Thoracic aorta (tissue), 2 donors: Measurements from ENCODE around the gene CCER1. TPM values are rescaled to one million over a fixed set of nuclear protein-coding genes. Genes with fewer than 3 reads are reported as not detected.

Experiments
- ATAC-seq: fragments of 150-250 bp; one replicate; pipeline ENCODE4 v1.8.0; 2017; ENCODE audit warnings: low read depth; ENCODE audit not compliant: insufficient number of reproducible peaks, low FRiP score
- DNase-seq: peaks from one replicate; pipeline ENCODE4 v3.0.0-alpha.2; 2020; ENCODE audit warnings: low spot score
- H3K27ac ChIP-seq, 2 donors: fragments of 200-600 bp; sonication (generic); 1 replicate in 1 of 2; 2 replicates in 1 of 2; pipeline ENCODE4 v1.5.1; 2016; ENCODE audit warnings: mild to moderate bottlenecking in 2 of 2, moderate library complexity in 2 of 2
- H3K27me3 ChIP-seq: fragments of 200-600 bp; sonication (generic); replicated peaks from 2 replicates; pipeline ENCODE4 v1.6.0; 2016; ENCODE audit warnings: mild to moderate bottlenecking; ENCODE audit not compliant: insufficient read depth
- H3K36me3 ChIP-seq: fragments of 200-600 bp; sonication (generic); one replicate; pipeline ENCODE4 v1.5.1; 2016
- H3K4me1 ChIP-seq, 2 donors: fragments of 200-600 bp; sonication (generic); 1 replicate in 1 of 2; 2 replicates in 1 of 2; pipeline versions ENCODE4 v1.5.1 to v1.6.0; 2016; ENCODE audit warnings: low read depth in 2 of 2, mild to moderate bottlenecking in 1 of 2; ENCODE audit not compliant: control insufficient read depth in 1 of 2
- H3K4me3 ChIP-seq: fragments of 200-600 bp; sonication (generic); 2 replicates; pipeline ENCODE4 v1.5.1; 2016; ENCODE audit warnings: mild to moderate bottlenecking
- H3K9me3 ChIP-seq: fragments of 200-600 bp; sonication (generic); 2 replicates; pipeline ENCODE4 v1.5.1; 2016
- CTCF ChIP-seq: fragments of 200-600 bp; sonication (generic); IDR thresholded peaks from one replicate; pipeline ENCODE4 v1.5.1; 2019; ENCODE audit warnings: antibody characterized with exemption
- total RNA-seq, 2 donors: library from RNA; depleted of rRNA; stranded (reverse); fragments of >200 nt; gene quantifications; one replicate each; pipeline versions ENCODE4 v1.1.0 to v1.2.3, GENCODE V29; 2016

The CCER1 gene
- total RNA-seq, 2 donors from 2014 or later: not detected

DNA sequence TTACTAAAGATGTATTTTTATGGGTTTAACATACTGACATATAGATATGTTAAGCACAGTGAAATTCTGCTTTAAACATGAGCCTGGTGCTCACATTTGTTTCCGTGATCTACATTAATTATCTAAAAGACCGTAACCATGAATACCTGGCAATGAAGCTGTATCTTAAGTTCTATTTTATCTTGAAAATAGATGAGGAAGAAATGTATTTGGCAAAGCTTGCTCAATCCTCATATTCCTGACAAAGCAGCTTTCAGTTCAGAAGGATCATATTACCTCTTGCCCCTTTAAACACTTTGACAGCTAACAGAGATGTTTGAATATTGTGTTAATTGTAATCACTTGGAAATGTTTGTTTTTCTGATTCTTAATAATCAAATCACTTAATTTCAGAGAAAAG, 40.0 kb upstream of the CCER1 start:
- no peak overlapping the region for H3K27ac ChIP-seq
- ATAC-seq: no peak
- no peak for TF ChIP-seq CTCF
- no peaks in the 10 kb centered on the region for H3K27me3 ChIP-seq
- H3K4me1 ChIP-seq: no peaks in the 10 kb centered on the region
- H3K4me3 ChIP-seq: no peak overlapping the region
- no peaks in the 10 kb centered on the region for H3K9me3 ChIP-seq
- DNase-seq: no peak
- H3K36me3 ChIP-seq: no peaks in the 10 kb centered on the region

- no peaks in the 10 kb centered on the region for H3K27me3 ChIP-seq
- H3K4me3 ChIP-seq: no peak overlapping the region
- H3K4me1 ChIP-seq: no peaks in the 10 kb centered on the region
- no peaks in the 10 kb centered on the region for H3K36me3 ChIP-seq
- DNase-seq: no peak
- ATAC-seq: no peak
- no peak for TF ChIP-seq CTCF
- H3K9me3 ChIP-seq: no peaks in the 10 kb centered on the region
- H3K27ac ChIP-seq: no peak overlapping the region
Measured at GRCh38 chr12:90991952-90992465, 37.0 kb upstream of the CCER1 start.

GRCh38 chr12:90990611-90991010, 35.6 kb upstream of the CCER1 start:
- Histone ChIP-seq H3K4me1 (no peaks in the 10 kb centered on the region), H3K27me3 (no peaks in the 10 kb centered on the region), H3K27ac (no peak overlapping the region), H3K4me3 (no peak overlapping the region), H3K9me3 (no peaks in the 10 kb centered on the region), H3K36me3 (no peaks in the 10 kb centered on the region)
- TF ChIP-seq CTCF: no peak
- ATAC-seq: no peak
- no peak for DNase-seq

- Histone ChIP-seq H3K4me1 (no peaks in the 10 kb centered on the region), H3K27me3 (no peaks in the 10 kb centered on the region), H3K27ac (no peak overlapping the region), H3K36me3 (no peaks in the 10 kb centered on the region), H3K9me3 (no peaks in the 10 kb centered on the region), H3K4me3 (no peak overlapping the region)
- no peak for TF ChIP-seq CTCF
- ATAC-seq: no peak
- no peak for DNase-seq
Measured at GRCh38 chr12:90989686-90990111, 34.7 kb upstream of the CCER1 start.

DNA sequence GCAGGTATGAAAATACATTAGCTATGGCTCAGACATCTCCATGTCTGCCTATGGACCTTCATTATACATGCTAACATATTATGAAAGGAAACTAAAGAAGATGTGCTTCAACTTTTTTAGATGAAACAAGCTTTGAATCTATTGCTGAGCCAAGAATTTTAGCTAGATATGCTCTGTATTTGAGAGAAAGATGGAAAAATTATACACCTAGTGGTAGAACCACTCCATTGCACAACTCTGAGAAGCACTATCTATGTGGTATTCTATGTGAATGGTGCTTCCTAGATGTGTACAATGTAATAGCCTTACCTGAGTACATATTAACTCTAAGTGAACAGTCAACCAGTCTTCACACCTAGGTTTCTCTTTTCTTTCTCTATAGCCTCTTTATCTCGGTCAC, 32.5 kb upstream of the CCER1 start:
- no peak for DNase-seq
- no peak for ATAC-seq
- no peaks in the 10 kb centered on the region for H3K9me3 ChIP-seq
- TF ChIP-seq CTCF: no peak
- H3K27ac ChIP-seq: no peak overlapping the region
- H3K36me3 ChIP-seq: no peaks in the 10 kb centered on the region
- no peaks in the 10 kb centered on the region for H3K4me1 ChIP-seq
- no peaks in the 10 kb centered on the region for H3K27me3 ChIP-seq
- H3K4me3 ChIP-seq: no peak overlapping the region
